HG03575 (cell line): ENCODE data around the gene TBC1D10B.

Source experiments
- ATAC-seq: cut with Tn5 transposase; IDR thresholded peaks from one replicate; pipeline ENCODE4 v1.9.1; 2021; ENCODE audit not compliant: unreplicated experiment, insufficient number of reproducible peaks, low FRiP score; ENCODE audit errors: extremely low read depth

TBC1D10B gene

GRCh38 chr16:30377050-30377811, 6.9 kb upstream of the TBC1D10B start:
- no peak for ATAC-seq

GRCh38 chr16:30376461-30376902, 6.2 kb upstream of the TBC1D10B start:
- no peak for ATAC-seq

- no peak for ATAC-seq
Observed at GRCh38 chr16:30375864-30376263, 5.6 kb upstream of the TBC1D10B start.

GRCh38 chr16:30374538-30374937, 4.2 kb upstream of the TBC1D10B start, which contains the start of gene MYL11:
Gene MYL11, plus strand, starts transcription at chr16:30374802. Its CDS starts 56 bp downstream, at chr16:30374858.
- ATAC-seq, result no peak

GRCh38 chr16:30372725-30373124, 2.4 kb upstream of the TBC1D10B start:
- ATAC-seq, result no peak

- ATAC-seq, result no peak
Observed at GRCh38 chr16:30372038-30372712, 1.9 kb upstream of the TBC1D10B start.

GRCh38 chr16:30371248-30371816, 1.0 kb upstream of the TBC1D10B start:
- ATAC-seq, result no peak

GRCh38 chr16:30369938-30370455, 297 bp downstream of the TBC1D10B start:
- no peak for ATAC-seq

GRCh38 chr16:30369091-30369937, 980 bp downstream of the TBC1D10B start:
- no peak for ATAC-seq

- no peak for ATAC-seq
Observed at GRCh38 chr16:30368792-30369090, 1.6 kb downstream of the TBC1D10B start.

GRCh38 chr16:30368122-30368791, 2.0 kb downstream of the TBC1D10B start:
- no peak for ATAC-seq

GRCh38 chr16:30367349-30368009, 2.8 kb downstream of the TBC1D10B start:
- ATAC-seq, result no peak

- ATAC-seq, result no peak
Observed at GRCh38 chr16:30366511-30366910, 3.8 kb downstream of the TBC1D10B start.

GRCh38 chr16:30365200-30365599, 5.1 kb downstream of the TBC1D10B start:
- ATAC-seq, result no peak

- ATAC-seq, result no peak
Observed at GRCh38 chr16:30361180-30361579, 9.1 kb downstream of the TBC1D10B start.

GRCh38 chr16:30359871-30360170, 10.5 kb downstream of the TBC1D10B start:
- no peak for ATAC-seq

- no peak for ATAC-seq
Observed at GRCh38 chr16:30358990-30359870, 11.1 kb downstream of the TBC1D10B start.

- ATAC-seq, result no peak
Observed at GRCh38 chr16:30358577-30358936, 11.7 kb downstream of the TBC1D10B start.
